Measurements from ENCODE around the gene FOXP1.

The FOXP1 gene

DNA sequence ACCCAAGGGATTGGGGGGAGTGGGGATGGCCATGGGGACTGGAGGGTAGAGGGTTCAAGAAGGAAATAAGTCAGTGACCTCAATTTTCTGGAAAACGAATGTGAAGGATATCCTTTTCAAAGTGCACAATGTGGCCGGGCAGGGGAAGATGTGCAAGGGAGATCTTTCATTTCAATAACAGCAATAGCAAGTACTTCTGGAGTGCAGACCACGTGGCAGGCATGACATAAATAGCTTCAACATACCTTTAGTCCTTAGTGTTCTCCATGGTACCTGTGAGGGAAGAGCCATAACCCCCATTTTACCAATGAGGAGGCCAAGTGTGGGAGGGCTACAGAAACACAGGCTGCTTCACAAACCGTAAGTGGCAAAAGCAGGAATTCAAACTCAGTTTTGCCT is 138.7 kb downstream of the FOXP1 start:
- DNase-seq, result no peak
- Histone ChIP-seq H3K4me1 (peaks cover 0 to 40% (median 23%) of the 10 kb centered on the region in 4 donors), H3K27ac (no peak overlapping the region), H3K4me3 (no peak overlapping the region), H3K36me3 (no peaks in the 10 kb centered on the region), H3K9me3 (no peaks in the 10 kb centered on the region), H3K27me3 (no peaks in the 10 kb centered on the region)
- no peak for TF ChIP-seq CTCF (IDR thresholded peaks at IDR 0.05)
- intact Hi-C loops (cut with DNase I; ENCODE audit: low total_unique reads), result no loop called here

DNA sequence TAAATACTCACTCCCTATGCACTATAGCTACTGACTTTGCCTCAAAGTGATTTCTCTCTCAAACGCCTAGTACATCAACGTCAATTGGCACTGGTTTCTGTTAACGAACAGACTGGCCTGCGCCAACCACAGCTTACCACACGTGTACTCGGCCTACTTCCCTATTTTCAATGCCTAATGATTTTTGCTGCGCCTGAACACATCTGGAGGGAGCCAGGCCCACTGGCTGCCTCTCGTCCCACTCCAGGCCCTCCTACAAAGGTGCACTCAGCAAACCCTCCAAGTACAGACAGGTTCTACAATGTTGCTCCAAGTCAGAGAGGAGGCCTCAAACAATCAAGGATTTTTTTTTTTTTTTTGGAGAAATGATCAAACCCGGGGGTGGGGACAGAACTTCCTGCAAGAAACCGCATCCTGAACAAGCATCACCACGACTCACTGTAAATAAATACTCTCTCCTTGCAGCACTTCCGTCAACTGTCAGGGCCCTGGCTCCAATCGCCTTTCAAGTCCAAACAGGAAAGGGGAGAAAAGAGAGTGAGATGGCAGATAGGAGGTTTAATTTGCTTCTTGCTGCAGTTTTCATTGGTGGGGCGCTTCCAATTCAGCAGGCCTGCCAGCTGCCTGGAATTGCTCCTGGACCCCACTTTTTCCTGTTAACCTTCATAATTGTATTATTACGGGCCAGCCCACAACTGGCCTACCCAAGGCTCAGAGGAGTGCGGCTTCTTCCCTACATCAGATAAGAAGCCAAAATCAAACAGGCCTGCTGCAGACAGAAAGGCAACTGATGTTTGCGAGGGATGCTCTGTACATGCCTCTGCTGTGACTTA is 139.3 kb downstream of the FOXP1 start:
- peak in 1 of 2 donors; percentile 51 for DNase-seq

DNA sequence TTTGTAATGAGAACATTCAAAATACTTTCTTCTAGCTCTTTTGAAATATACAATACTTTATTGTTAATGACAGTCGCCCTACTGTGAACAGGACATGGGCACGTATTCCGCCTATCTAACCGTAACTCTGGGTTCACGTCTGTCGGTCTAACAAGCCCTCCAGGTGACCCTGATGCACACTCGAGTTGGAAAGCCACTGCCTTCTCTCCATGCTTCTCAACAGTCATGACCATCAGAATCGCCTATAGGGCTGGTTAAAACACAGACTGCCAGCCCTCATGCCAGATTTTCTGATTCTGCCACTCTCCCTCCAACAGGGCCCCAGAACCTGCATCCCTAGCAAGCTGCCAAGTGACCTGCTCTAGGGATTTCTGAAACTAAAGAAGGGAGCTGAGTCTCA is 140.2 kb downstream of the FOXP1 start:
- no peaks in the 10 kb centered on the region for H3K36me3 ChIP-seq
- no peak for DNase-seq
- no peaks in the 10 kb centered on the region for H3K9me3 ChIP-seq
- peaks cover 0 to 42% (median 29%) of the 10 kb centered on the region in 4 donors for H3K4me1 ChIP-seq
- H3K27me3 ChIP-seq, result no peaks in the 10 kb centered on the region
- H3K27ac ChIP-seq, result no peak overlapping the region
- no peak for TF ChIP-seq CTCF (IDR thresholded peaks at IDR 0.05)
- intact Hi-C loops (cut with DNase I; ENCODE audit: low total_unique reads), result no loop called here
- H3K4me3 ChIP-seq, result no peak overlapping the region

More for the DNA sequence above, 139.3 kb downstream of the FOXP1 start:
- no peak overlapping the region for H3K4me3 ChIP-seq
- H3K27ac ChIP-seq, result no peak overlapping the region
- H3K27me3 ChIP-seq, result no peaks in the 10 kb centered on the region
- TF ChIP-seq CTCF (IDR thresholded peaks at IDR 0.05), result no peak
- H3K36me3 ChIP-seq, result no peaks in the 10 kb centered on the region
- no peaks in the 10 kb centered on the region for H3K9me3 ChIP-seq
- H3K4me1 ChIP-seq, result peaks cover 0 to 35% (median 24%) of the 10 kb centered on the region in 4 donors
- intact Hi-C loops (cut with DNase I; ENCODE audit: low total_unique reads), result no loop called here

DNA sequence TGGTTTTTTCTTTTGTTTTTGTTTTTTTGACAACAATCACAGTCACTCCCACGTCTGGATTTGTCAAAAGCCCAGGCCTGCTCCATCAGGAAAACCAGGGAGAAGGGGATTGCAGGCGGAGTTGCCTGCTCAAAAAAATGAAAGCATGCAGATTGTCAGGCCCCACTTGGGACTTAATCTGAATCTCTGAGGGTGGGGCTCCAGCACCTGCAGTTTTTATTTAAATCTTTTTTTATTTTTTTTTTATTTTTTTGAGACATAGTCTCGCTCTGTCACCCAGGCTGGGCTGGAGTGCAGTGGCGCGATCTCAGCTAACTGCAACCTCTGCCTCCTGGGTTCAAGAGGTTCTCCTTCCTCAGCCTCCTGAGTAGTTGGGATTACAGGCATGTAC is 140.9 kb downstream of the FOXP1 start:
- no peaks in the 10 kb centered on the region for H3K27me3 ChIP-seq
- peaks cover 0 to 49% (median 36%) of the 10 kb centered on the region in 4 donors for H3K4me1 ChIP-seq
- DNase-seq, result no peak
- intact Hi-C loops (cut with DNase I; ENCODE audit: low total_unique reads), result no loop called here
- no peaks in the 10 kb centered on the region for H3K9me3 ChIP-seq
- H3K27ac ChIP-seq, result no peak overlapping the region
- TF ChIP-seq CTCF (IDR thresholded peaks at IDR 0.05), result no peak
- no peaks in the 10 kb centered on the region for H3K36me3 ChIP-seq
- no peak overlapping the region for H3K4me3 ChIP-seq

GRCh38 chr3:71441925-71442651 is 141.4 kb downstream of the FOXP1 start:
- no peak for DNase-seq
- Histone ChIP-seq H3K4me3 (no peak overlapping the region), H3K27ac (no peak overlapping the region), H3K27me3 (no peaks in the 10 kb centered on the region), H3K9me3 (no peaks in the 10 kb centered on the region), H3K4me1 (peaks cover 0 to 51% (median 36%) of the 10 kb centered on the region in 4 donors), H3K36me3 (no peaks in the 10 kb centered on the region)
- no peak for TF ChIP-seq CTCF (IDR thresholded peaks at IDR 0.05)
- intact Hi-C loops (cut with DNase I; ENCODE audit: low total_unique reads), result no loop called here

Measured in tibial artery (tissue), 4 donors.